Breast epithelium (tissue), 4 donors: ENCODE data around the gene SAMD10. TPM values are rescaled to one million over a fixed set of nuclear protein-coding genes. Genes with fewer than 3 reads are reported as not detected.

ENCODE experiments used
- DNase-seq, 2 donors: peaks; one replicate each; pipeline ENCODE4 v3.0.0-alpha.2; 2019; ENCODE audit warnings: low spot score in 2 of 2
- H3K27ac ChIP-seq, 2 donors: fragments of 200-600 bp; sonication (generic) in 1 of 2; one replicate each; pipeline ENCODE4 v1.5.1; 2016 to 2019; ENCODE audit warnings: mild to moderate bottlenecking in 1 of 2
- H3K27me3 ChIP-seq, 2 donors: fragments of 200-600 bp; sonication (generic) in 1 of 2; one replicate each; pipeline versions ENCODE4 v1.5.1 to v1.6.0; 2017 to 2019; ENCODE audit warnings: control low read depth in 1 of 2, mild to moderate bottlenecking in 1 of 2
- H3K36me3 ChIP-seq: fragments of 200-600 bp; one replicate; pipeline ENCODE4 v1.5.1; 2019
- H3K4me1 ChIP-seq, 2 donors: fragments of 200-600 bp; sonication (generic); one replicate each; pipeline ENCODE4 v1.5.1; 2016 to 2019; ENCODE audit warnings: control low read depth in 1 of 2
- H3K4me3 ChIP-seq, 3 donors: fragments of 200-600 bp; sonication (generic); 1 replicate in 2 of 3; 2 replicates in 1 of 3; pipeline ENCODE4 v1.5.1; 2016 to 2019; ENCODE audit warnings: mild to moderate bottlenecking in 3 of 3, moderate library complexity in 2 of 3
- H3K9me3 ChIP-seq, 2 donors: fragments of 200-600 bp; sonication (generic) in 1 of 2; one replicate each; pipeline ENCODE4 v1.5.1; 2016 to 2019; ENCODE audit warnings: control low read depth in 1 of 2
- POLR2A ChIP-seq: fragments of 450-650 bp; IDR thresholded peaks from one replicate; pipeline ENCODE4 v1.6.1; 2016; ENCODE audit warnings: antibody characterized with exemption, mild to moderate bottlenecking, moderate library complexity
- POLR2AphosphoS5 ChIP-seq, 3 donors: sonication (generic); formaldehyde crosslinking; IDR thresholded peaks; one replicate each; pipeline ENCODE4 v1.6.1; 2017; ENCODE audit warnings: antibody characterized with exemption in 3 of 3
- intact Hi-C: fragments of 100-400 bp; cut with DNase I; formaldehyde crosslinking; loops from one replicate; pipeline ENCODE4 v1.15.1; 2023; ENCODE audit warnings: low total_unique reads
- total RNA-seq, 3 donors: library from RNA; depleted of rRNA; stranded (reverse); fragments of >200 nt; gene quantifications; one replicate each; pipeline ENCODE4 v1.1.0, GENCODE V29; 2016
- TF ChIP-seq, protein P1 (sequence below), 3 donors: fragments of 450-650 bp; IDR thresholded peaks; one replicate each; pipeline ENCODE4 v1.5.1; 2016 to 2017; ENCODE audit warnings: antibody characterized with exemption in 3 of 3, mild to moderate bottlenecking in 3 of 3, moderate library complexity in 3 of 3

The SAMD10 gene
- total RNA-seq, 3 donors from 2014 or later, result 0.96 to 3.3 (median 2.8) TPM

DNA sequence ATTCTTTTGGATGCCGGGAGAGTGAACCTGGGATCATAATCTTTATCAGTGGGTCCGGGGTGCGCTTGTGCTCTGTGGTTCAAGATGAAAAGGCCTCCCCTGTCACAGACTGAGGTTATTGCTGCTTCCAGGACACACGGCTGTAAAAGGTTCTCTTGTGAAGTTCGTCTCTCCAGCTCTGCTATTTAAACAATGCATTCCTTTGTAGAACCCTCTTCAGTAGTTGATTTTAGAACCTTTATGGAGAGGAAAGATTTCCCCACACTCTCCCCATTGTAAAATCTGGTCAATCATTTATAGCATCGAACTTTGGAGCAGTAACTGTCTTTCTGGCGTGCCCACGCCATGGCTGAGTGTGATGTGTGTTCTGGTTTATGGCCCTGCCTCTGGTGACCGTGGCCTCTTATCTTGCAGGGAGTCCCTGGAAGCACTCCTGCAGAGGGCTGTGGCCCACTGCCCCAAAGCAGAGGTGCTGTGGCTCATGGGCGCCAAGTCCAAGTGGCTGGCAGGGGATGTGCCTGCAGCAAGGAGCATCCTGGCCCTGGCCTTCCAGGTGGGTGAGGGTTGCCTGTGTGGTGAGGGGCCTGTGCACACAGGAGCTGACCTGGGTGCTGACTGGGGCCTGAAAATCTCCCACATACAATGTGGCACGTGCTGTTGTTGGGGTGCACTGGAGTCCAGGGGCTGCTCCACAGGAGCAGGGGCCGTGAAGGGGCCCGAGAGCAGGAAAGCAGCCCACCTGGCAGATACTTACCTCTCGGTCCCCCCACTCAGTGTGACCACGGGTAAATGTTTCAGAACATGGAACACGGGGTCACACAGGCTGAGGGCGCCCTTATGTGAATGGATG lies 44.9 kb upstream of the SAMD10 start:
- H3K36me3 ChIP-seq, result peaks cover 19% of the 10 kb centered on the region
- no peak overlapping the region for H3K27ac ChIP-seq
- TF ChIP-seq POLR2AphosphoS5 (IDR thresholded peaks at IDR 0.05) (no peak), POLR2A (no peak)
- TF ChIP-seq, protein P1, sequence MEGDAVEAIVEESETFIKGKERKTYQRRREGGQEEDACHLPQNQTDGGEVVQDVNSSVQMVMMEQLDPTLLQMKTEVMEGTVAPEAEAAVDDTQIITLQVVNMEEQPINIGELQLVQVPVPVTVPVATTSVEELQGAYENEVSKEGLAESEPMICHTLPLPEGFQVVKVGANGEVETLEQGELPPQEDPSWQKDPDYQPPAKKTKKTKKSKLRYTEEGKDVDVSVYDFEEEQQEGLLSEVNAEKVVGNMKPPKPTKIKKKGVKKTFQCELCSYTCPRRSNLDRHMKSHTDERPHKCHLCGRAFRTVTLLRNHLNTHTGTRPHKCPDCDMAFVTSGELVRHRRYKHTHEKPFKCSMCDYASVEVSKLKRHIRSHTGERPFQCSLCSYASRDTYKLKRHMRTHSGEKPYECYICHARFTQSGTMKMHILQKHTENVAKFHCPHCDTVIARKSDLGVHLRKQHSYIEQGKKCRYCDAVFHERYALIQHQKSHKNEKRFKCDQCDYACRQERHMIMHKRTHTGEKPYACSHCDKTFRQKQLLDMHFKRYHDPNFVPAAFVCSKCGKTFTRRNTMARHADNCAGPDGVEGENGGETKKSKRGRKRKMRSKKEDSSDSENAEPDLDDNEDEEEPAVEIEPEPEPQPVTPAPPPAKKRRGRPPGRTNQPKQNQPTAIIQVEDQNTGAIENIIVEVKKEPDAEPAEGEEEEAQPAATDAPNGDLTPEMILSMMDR (IDR thresholded peaks at IDR 0.05), result no peak
- DNase-seq, result no peak
- no peaks in the 10 kb centered on the region for H3K4me1 ChIP-seq
- intact Hi-C loops, result no loop called here
- no peak overlapping the region for H3K4me3 ChIP-seq
- no peaks in the 10 kb centered on the region for H3K27me3 ChIP-seq
- H3K9me3 ChIP-seq, result no peaks in the 10 kb centered on the region

DNA sequence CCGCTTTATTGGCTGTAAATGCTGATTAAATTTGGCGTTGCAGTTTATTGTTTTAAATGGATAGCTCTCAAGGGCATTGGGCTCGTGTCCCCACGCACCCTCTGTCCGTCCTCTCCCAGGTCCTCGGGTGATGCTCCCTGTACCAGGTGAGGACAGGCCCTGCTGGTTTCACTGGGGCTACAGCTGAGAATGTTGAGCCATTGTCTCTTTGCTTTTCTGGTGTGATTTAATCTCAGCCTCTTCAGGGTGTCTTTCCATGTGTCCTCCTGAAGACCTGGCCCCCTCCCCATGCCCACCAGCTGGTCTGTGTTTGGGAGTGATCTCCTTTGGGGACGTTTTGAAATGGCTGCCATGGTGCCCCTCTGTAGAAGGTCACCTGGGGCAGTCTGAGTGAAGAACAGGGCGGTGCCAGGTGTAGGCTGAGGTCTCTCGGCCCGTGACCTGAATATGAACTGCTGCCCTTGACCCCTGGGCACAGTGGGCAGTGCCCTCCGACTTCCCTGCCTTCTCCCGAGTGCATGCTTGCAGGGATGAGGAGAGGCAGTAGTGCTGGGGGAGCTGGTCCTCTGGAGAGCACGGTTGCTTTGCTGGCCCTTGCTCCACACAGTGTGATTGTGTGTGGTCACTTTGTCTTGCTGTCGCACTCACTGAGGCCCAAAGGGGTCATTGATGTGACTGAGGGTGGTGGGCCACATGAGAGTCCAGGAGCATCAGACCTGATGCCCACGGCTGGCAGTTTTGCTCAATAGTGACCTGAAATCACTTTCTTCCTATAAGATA lies 44.1 kb upstream of the SAMD10 start:
- no peak for DNase-seq
- intact Hi-C loops, result no loop called here
- Histone ChIP-seq H3K9me3 (no peaks in the 10 kb centered on the region), H3K27ac (no peak overlapping the region), H3K27me3 (no peaks in the 10 kb centered on the region), H3K4me3 (no peak overlapping the region), H3K36me3 (peaks cover 19% of the 10 kb centered on the region), H3K4me1 (no peaks in the 10 kb centered on the region)
- TF ChIP-seq, protein P1 (IDR thresholded peaks at IDR 0.05), result no peak
- TF ChIP-seq POLR2A (no peak), POLR2AphosphoS5 (IDR thresholded peaks at IDR 0.05) (no peak)

DNA sequence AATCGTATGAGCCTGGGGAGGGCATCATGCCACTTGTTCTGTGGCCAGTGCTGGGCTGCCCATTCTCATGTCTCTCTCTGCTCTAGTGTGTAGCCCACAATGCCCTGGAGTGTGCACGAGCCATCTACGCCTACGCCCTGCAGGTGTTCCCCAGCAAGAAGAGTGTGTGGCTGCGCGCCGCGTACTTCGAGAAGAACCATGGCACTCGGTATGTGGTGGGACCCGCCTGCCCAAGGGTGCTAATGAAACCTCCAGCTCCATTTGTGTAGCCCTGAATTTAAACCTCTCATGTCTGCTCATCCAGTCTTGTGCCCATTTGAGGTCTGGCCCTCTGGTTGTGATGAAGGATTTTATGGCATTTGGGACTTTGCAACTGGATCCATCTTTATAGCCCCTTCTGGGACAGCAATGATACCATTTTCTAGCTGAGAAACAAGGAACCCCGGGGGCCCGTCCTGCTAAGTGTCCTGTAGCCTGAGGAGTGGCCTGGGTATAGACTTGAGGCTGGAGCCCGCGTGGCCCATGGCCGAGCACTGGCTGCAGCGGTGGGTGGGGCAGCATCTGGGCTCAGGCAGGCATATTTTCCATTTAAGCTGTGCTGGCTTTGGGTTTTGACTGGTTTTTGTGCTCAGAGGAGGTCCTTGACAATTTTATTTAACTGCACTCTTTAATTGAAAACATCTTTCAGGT lies 43.4 kb upstream of the SAMD10 start:
- TF ChIP-seq, protein P1 (IDR thresholded peaks at IDR 0.05), result no peak
- TF ChIP-seq POLR2A (no peak), POLR2AphosphoS5 (IDR thresholded peaks at IDR 0.05) (no peak)
- peaks cover 15% of the 10 kb centered on the region for H3K36me3 ChIP-seq
- intact Hi-C loops, result no loop called here
- no peaks in the 10 kb centered on the region for H3K9me3 ChIP-seq
- DNase-seq, result no peak
- no peaks in the 10 kb centered on the region for H3K27me3 ChIP-seq
- H3K4me3 ChIP-seq, result no peak overlapping the region
- H3K27ac ChIP-seq, result no peak overlapping the region
- H3K4me1 ChIP-seq, result no peaks in the 10 kb centered on the region

DNA sequence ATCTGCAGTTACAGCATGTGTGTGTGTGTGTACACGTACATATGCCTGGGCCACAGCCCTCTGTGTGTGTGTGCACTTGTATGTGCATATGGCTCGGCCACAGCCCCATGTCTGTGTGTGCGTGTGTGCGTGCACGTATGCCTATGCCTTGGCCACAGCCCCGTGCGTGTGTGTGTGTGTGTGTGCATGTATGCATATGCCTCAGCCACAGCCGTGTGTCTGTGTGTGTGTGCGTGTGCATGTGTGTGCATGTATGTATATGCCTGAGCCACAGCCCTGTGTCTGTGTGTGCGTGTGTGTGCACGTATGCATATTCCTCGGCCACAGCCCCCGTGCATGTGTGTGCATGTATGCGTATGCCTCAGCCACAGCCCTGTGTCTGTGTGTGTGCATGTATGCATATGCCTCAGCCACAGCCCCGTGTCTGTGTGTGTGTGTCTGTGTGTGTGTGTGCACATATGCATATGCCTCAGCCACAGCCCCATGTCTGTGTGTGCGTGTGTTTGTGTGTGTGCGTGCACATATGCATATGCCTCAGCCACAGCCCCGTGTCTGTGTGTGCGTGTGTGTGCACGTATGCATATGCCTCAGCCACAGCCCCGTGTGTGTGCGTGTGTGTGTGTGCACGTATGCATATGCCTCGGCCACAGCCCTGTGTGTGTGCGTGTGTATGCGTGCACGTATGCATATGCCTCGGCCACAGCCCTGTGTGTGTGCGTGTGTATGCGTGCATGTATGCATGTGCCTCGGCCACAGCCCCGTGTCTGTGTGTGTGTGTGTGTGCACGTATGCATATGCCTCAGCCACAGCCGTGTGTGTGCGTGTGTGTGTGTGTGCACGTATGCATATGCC lies 41.9 kb upstream of the SAMD10 start:
- H3K4me3 ChIP-seq, result no peak overlapping the region
- intact Hi-C loops, result no loop called here
- TF ChIP-seq, protein P1 (IDR thresholded peaks at IDR 0.05), result no peak
- no peak for TF ChIP-seq POLR2A
- no peak for TF ChIP-seq POLR2AphosphoS5 (IDR thresholded peaks at IDR 0.05)
- H3K9me3 ChIP-seq, result no peaks in the 10 kb centered on the region
- DNase-seq, result no peak
- peaks cover 5% of the 10 kb centered on the region for H3K36me3 ChIP-seq
- H3K4me1 ChIP-seq, result no peaks in the 10 kb centered on the region
- H3K27ac ChIP-seq, result no peak overlapping the region
- H3K27me3 ChIP-seq, result no peaks in the 10 kb centered on the region
